OCI-LY7 (cell line): ENCODE measurements around the gene MSLN.

Experiments
- CTCF ChIP-seq: fragments of 200-600 bp; sonication (generic); conservative IDR thresholded peaks from 2 replicates; pipeline ENCODE4 v1.5.1; 2014; ENCODE audit warnings: mild to moderate bottlenecking, antibody characterized with exemption, low read length, moderate library complexity, mixed read lengths
- EZH2phosphoT487 ChIP-seq: fragments of 200-600 bp; sonication (generic); IDR thresholded peaks from 2 replicates; pipeline ENCODE4 v1.6.1; 2018; ENCODE audit warnings: low read depth, borderline replicate concordance, mild to moderate bottlenecking, mixed run types, antibody characterized with exemption, low read length, moderate library complexity, mixed read lengths

GRCh38 chr16:728890-729744 lies 31.4 kb upstream of the MSLN start:
- TF ChIP-seq CTCF (no peak), EZH2phosphoT487 (no peak)
